HEK293 (cell line): ENCODE results near the gene TEX28.
"Not testable (repeated sequence)": the region's sequence is repeated elsewhere in the genome, so short reads cannot be mapped to it uniquely, and the experiment has no call there.

ENCODE experiments used
- CTCF ChIA-PET: fragments of 350-600 bp; formaldehyde crosslinking; extraction: SDS; loops from one replicate; lab custom pipeline; 2021; ENCODE audit warnings: antibody characterized with exemption; lab: Yijun Ruan, JAX
- POLR2A ChIA-PET: fragments of 300-600 bp; formaldehyde crosslinking; extraction: SDS; loops from one replicate; lab custom pipeline; 2020; ENCODE audit warnings: antibody characterized with exemption, inconsistent platforms; lab: Yijun Ruan, JAX
- H3K27ac ChIP-seq: fragments of 200-500 bp; sonication (Bioruptor generic); 2 replicates; pipeline ENCODE4 v1.5.1; 2014; ENCODE audit warnings: low read depth, low read length, control low read depth, inconsistent platforms; ENCODE audit errors: extremely low read depth
- H3K36me3 ChIP-seq, 2 experiments: fragments of 200-500 bp in 1 of 2; sonication (Bioruptor generic) in 1 of 2; 1 replicate in 1 of 2; 2 replicates in 1 of 2; pipeline ENCODE4 v1.5.1; 2014 to 2017; ENCODE audit warnings: inconsistent platforms in 2 of 2, low read length in 2 of 2; ENCODE audit not compliant: control insufficient read depth in 2 of 2, insufficient read depth in 1 of 2
- H3K4me1 ChIP-seq: fragments of 200-500 bp; sonication (Bioruptor generic); 2 replicates; pipeline ENCODE4 v1.5.1; 2014; ENCODE audit warnings: mild to moderate bottlenecking, low read length, inconsistent platforms; ENCODE audit not compliant: control insufficient read depth, insufficient read depth
- H3K4me3 ChIP-seq: 2 replicates; pipeline ENCODE4 v1.5.1; 2011; ENCODE audit warnings: low read depth, mild to moderate bottlenecking, control low read depth, low read length, moderate library complexity
- H3K9me3 ChIP-seq: fragments of 200-500 bp; sonication (Bioruptor generic); 2 replicates; pipeline ENCODE4 v1.5.1; 2014; ENCODE audit warnings: low read depth, low read length, inconsistent platforms; ENCODE audit not compliant: control insufficient read depth, insufficient read depth

Gene TEX28

GRCh38 chrX:154225292-154225691, 69.6 kb downstream of the TEX28 start:
- H3K4me1 ChIP-seq, CTCF ChIA-PET, H3K9me3 ChIP-seq, POLR2A ChIA-PET, H3K4me3 ChIP-seq, H3K27ac ChIP-seq, H3K36me3 ChIP-seq: not testable (repeated sequence)
